Measurements from ENCODE around the gene CASP9.
"Not testable (repeated sequence)": the region's sequence is repeated elsewhere in the genome, so short reads cannot be mapped to it uniquely, and the experiment has no call there.

DNA sequence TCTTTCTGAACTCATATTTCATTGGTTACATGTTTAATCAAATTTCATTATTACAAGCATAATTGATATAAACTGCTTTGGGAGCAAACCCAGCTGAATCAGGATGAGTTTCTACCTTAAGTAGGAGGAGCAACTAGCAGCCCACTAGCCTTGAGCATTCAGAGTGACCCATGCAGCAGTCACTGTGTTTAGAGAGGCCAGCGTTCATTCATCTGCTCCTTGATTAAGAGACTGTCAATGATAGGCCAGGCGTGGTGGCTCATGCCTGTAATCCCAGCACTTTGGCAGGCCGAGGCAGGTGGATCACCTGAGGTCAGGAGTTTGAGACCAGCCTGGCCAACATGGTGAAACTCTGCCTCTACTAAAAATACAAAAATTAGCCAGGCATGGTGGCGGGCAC, 65.6 kb downstream of the CASP9 start:
- TF ChIP-seq, protein P1, sequence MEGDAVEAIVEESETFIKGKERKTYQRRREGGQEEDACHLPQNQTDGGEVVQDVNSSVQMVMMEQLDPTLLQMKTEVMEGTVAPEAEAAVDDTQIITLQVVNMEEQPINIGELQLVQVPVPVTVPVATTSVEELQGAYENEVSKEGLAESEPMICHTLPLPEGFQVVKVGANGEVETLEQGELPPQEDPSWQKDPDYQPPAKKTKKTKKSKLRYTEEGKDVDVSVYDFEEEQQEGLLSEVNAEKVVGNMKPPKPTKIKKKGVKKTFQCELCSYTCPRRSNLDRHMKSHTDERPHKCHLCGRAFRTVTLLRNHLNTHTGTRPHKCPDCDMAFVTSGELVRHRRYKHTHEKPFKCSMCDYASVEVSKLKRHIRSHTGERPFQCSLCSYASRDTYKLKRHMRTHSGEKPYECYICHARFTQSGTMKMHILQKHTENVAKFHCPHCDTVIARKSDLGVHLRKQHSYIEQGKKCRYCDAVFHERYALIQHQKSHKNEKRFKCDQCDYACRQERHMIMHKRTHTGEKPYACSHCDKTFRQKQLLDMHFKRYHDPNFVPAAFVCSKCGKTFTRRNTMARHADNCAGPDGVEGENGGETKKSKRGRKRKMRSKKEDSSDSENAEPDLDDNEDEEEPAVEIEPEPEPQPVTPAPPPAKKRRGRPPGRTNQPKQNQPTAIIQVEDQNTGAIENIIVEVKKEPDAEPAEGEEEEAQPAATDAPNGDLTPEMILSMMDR (conservative IDR thresholded peaks at IDR 0.05 in 1 of 2, IDR thresholded peaks at IDR 0.05 in 1 of 2; ENCODE audit: low read depth in 1 of 2, low read length in 2 of 2) = not testable (repeated sequence)
- TF ChIP-seq EZH2 (IDR thresholded peaks at IDR 0.05; ENCODE audit: low read length, missing control alignments) = not testable (repeated sequence)
